A673 (cell line): ENCODE measurements around the gene MRPS14. TPM values are rescaled to one million over a fixed set of nuclear protein-coding genes. Genes with fewer than 3 reads are reported as not detected.

Experiments
- BruUV-seq: library from RNA; stranded (reverse); fragments of 400-500 nt; replicated peaks from 2 replicates; lab custom pipeline; 2021; lab: Mats Ljungman, UMichigan
- CTCF ChIA-PET: fragments of 300-600 bp; sonication (Branson Sonifier 250); formaldehyde crosslinking; loops from one replicate; lab custom pipeline; 2022; ENCODE audit warnings: antibody characterized with exemption; lab: Charles Lee
- POLR2A ChIA-PET: fragments of 300-600 bp; sonication (Branson Sonifier 250); formaldehyde crosslinking; loops from one replicate; lab custom pipeline; 2022; ENCODE audit warnings: antibody characterized with exemption; ENCODE audit not compliant: low non-redundant PET; lab: Charles Lee
- DNase-seq: peaks from one replicate; pipeline ENCODE4 v3.0.0-alpha.2; 2015; ENCODE audit warnings: low spot score
- H3K27ac ChIP-seq: fragments of 200-600 bp; sonication (generic); 2 replicates; pipeline ENCODE4 v1.5.1; 2016; ENCODE audit warnings: mixed run types, low read depth, mild to moderate bottlenecking, mixed read lengths, antibody characterized with exemption, low read length; ENCODE audit not compliant: poor library complexity, severe bottlenecking
- H3K27me3 ChIP-seq: fragments of 200-600 bp; sonication (generic); replicated peaks from 2 replicates; pipeline ENCODE4 v1.6.1; 2017; ENCODE audit warnings: mixed run types, low read depth, mild to moderate bottlenecking, mixed read lengths, antibody characterized with exemption, low read length; ENCODE audit not compliant: insufficient read depth, poor library complexity
- H3K36me3 ChIP-seq: fragments of 200-600 bp; sonication (generic); 2 replicates; pipeline ENCODE4 v1.6.1; 2016; ENCODE audit warnings: mixed run types, mild to moderate bottlenecking, mixed read lengths, antibody characterized with exemption, low read length; ENCODE audit not compliant: insufficient read depth, poor library complexity, severe bottlenecking
- H3K4me1 ChIP-seq: fragments of 200-600 bp; sonication (generic); 2 replicates; pipeline ENCODE4 v1.6.1; 2017; ENCODE audit warnings: mixed run types, mild to moderate bottlenecking, mixed read lengths, antibody characterized with exemption, low read length; ENCODE audit not compliant: insufficient read depth, poor library complexity, severe bottlenecking
- H3K4me3 ChIP-seq: fragments of 200-600 bp; sonication (generic); 2 replicates; pipeline ENCODE4 v1.5.1; 2016; ENCODE audit warnings: low read depth, mixed run types, mild to moderate bottlenecking, mixed read lengths, low read length; ENCODE audit not compliant: poor library complexity, severe bottlenecking
- H3K9me3 ChIP-seq: fragments of 200-600 bp; sonication (generic); 2 replicates; pipeline ENCODE4 v1.6.1; 2016; ENCODE audit warnings: mixed run types, low read depth, mild to moderate bottlenecking, mixed read lengths, antibody characterized with exemption, low read length; ENCODE audit not compliant: poor library complexity, severe bottlenecking
- CTCF ChIP-seq: fragments of 300-800, 200-600 bp; sonication (generic); conservative IDR thresholded peaks from 2 replicates; pipeline ENCODE4 v1.5.1; 2017; ENCODE audit warnings: low read depth, mild to moderate bottlenecking, antibody characterized with exemption, low read length, moderate library complexity, mixed read lengths
- EZH2 ChIP-seq: fragments of 200-600 bp; sonication (generic); IDR thresholded peaks from 2 replicates; pipeline ENCODE4 v1.6.1; 2017; ENCODE audit warnings: borderline replicate concordance, low read depth, mild to moderate bottlenecking, mixed read lengths, antibody characterized with exemption, low read length; ENCODE audit not compliant: poor library complexity, severe bottlenecking
- intact Hi-C: fragments of 100-400 bp; cut with micrococcal nuclease; formaldehyde crosslinking; loops from one replicate; pipeline ENCODE4 v1.10.0; 2022; ENCODE audit not compliant: unreplicated experiment
- total RNA-seq: library from RNA; stranded (reverse); gene quantifications from 2 replicates; pipeline ENCODE4 v1.2.3, GENCODE V29; 2021

Gene MRPS14
- total RNA-seq, 1 experiment from 2014 or later, result 40.1 TPM

GRCh38 chr1:175002910-175003517 is 20.2 kb downstream of the MRPS14 start:
- ChIA-PET POLR2A (no interaction called here), CTCF (no interaction called here)
- H3K27ac ChIP-seq, result peak overlapping the region; percentile 4
- H3K9me3 ChIP-seq, result no peaks in the 10 kb centered on the region
- H3K27me3 ChIP-seq, result no peaks in the 10 kb centered on the region
- no peak overlapping the region for H3K4me3 ChIP-seq
- no peak for DNase-seq
- peaks cover 10% of the 10 kb centered on the region for H3K4me1 ChIP-seq
- TF ChIP-seq CTCF (no peak), EZH2 (no peak)
- BruUV-seq, result no TSS peak
- peaks cover 32% of the 10 kb centered on the region for H3K36me3 ChIP-seq
- intact Hi-C loops, result no loop called here

GRCh38 chr1:175000697-175001187 is 22.5 kb downstream of the MRPS14 start:
- Histone ChIP-seq H3K36me3 (peaks cover 10% of the 10 kb centered on the region), H3K27me3 (no peaks in the 10 kb centered on the region), H3K4me1 (peaks cover 10% of the 10 kb centered on the region), H3K9me3 (no peaks in the 10 kb centered on the region), H3K4me3 (peak overlapping the region; percentile 92), H3K27ac (peak overlapping the region; percentile 100)
- TF ChIP-seq CTCF (no peak), EZH2 (no peak)
- ChIA-PET POLR2A (no interaction called here), CTCF (no interaction called here)
- DNase-seq, result no peak
- TSS peak; percentile 41 for BruUV-seq
- intact Hi-C loops, result no loop called here

GRCh38 chr1:174999936-175000696 is 23.1 kb downstream of the MRPS14 start, which contains the start of gene CACYBP:
Gene CACYBP (plus strand): TSS chr1:174999947. CDS start chr1:175000181, 234 bp downstream.
- intact Hi-C loops, result loop anchor here (2.0 to 5.0 kb wide), 2 partner anchors 117 to 738 kb away; no protein-coding TSS in a partner anchor

More at GRCh38 chr1:174999936-175000696, 23.1 kb downstream of the MRPS14 start, which contains the start of gene CACYBP:
- BruUV-seq, result no TSS peak
- TF ChIP-seq CTCF (no peak), EZH2 (no peak)
- H3K27ac ChIP-seq, result peak within 1 kb of the TSS; percentile 100
- H3K27me3 ChIP-seq, result no peaks in the 10 kb centered on the region
- H3K36me3 ChIP-seq, result peaks cover 3% of the 10 kb centered on the region
- H3K4me1 ChIP-seq, result peaks cover 10% of the 10 kb centered on the region
- peak within 1 kb of the TSS; percentile 92 for H3K4me3 ChIP-seq
- POLR2A ChIA-PET, result interaction anchor here (1.3 kb wide), 1 partner anchor 200 kb away, joined by 4 read pairs; no protein-coding TSS in a partner anchor
- no peak for DNase-seq
- H3K9me3 ChIP-seq, result no peaks in the 10 kb centered on the region
- CTCF ChIA-PET, result interaction anchor here (0.6 to 1.3 kb wide), 3 partner anchors 116 to 1572 kb away, joined by 3 to 4 read pairs (median 3); no protein-coding TSS in a partner anchor
